B cell (primary cell): Measurements from ENCODE around the gene PSMD12. TPM values are rescaled to one million over a fixed set of nuclear protein-coding genes. Genes with fewer than 3 reads are reported as not detected.
A peak's percentile ranks its signal among the peaks of the same experiment; 100 is the strongest.

Experiments used
- ATAC-seq: fragments of 200-7000 bp; cut with Tn5 transposase; one replicate; pipeline ENCODE4 v1.10.0; 2021; ENCODE audit warnings: low read depth, mild to moderate bottlenecking, moderate number of reproducible peaks, moderate library complexity
- CTCF ChIA-PET: fragments of 350-600 bp; sonication (Branson Sonifier 250); formaldehyde crosslinking; loops from one replicate; lab custom pipeline; 2021; ENCODE audit warnings: antibody characterized with exemption, inconsistent platforms; lab: Charles Lee
- POLR2A ChIA-PET: fragments of 350-600 bp; sonication (Branson Sonifier 250); formaldehyde crosslinking; loops from one replicate; lab custom pipeline; 2021; ENCODE audit warnings: antibody characterized with exemption; lab: Charles Lee
- DNase-seq: peaks from one replicate; pipeline ENCODE4 v3.0.0; 2013
- H2AFZ ChIP-seq: 2 replicates; pipeline ENCODE4 v1.6.1; 2012; ENCODE audit warnings: mild to moderate bottlenecking, low read depth, low read length; ENCODE audit not compliant: insufficient read depth, poor library complexity, severe bottlenecking
- H3K27ac ChIP-seq, 2 donors: 1 replicate in 1 of 2; 2 replicates in 1 of 2; pipeline ENCODE4 v1.5.1; 2012 to 2013; ENCODE audit warnings: low read length in 2 of 2, mild to moderate bottlenecking in 2 of 2, moderate library complexity in 1 of 2
- H3K27me3 ChIP-seq, 4 experiments: fragments of 200-600 bp in 1 of 4; sonication (generic) in 1 of 4; replicated peaks in 1 of 4; 1 replicate in 2 of 4; 2 replicates in 2 of 4; pipeline versions ENCODE4 v1.6.1 to v1.7.0; 2013 to 2016; ENCODE audit warnings: low read length in 3 of 4, mild to moderate bottlenecking in 2 of 4, mixed read lengths in 1 of 4, moderate library complexity in 1 of 4; ENCODE audit not compliant: insufficient read depth in 4 of 4, control insufficient read depth in 3 of 4; ENCODE audit errors: control extremely low read depth in 1 of 4
- H3K36me3 ChIP-seq, 2 experiments: replicated peaks in 1 of 2; 1 replicate in 1 of 2; 2 replicates in 1 of 2; pipeline versions ENCODE4 v1.6.1 to v1.7.1; 2013; ENCODE audit warnings: low read length in 1 of 2; ENCODE audit not compliant: insufficient read depth in 2 of 2, control insufficient read depth in 1 of 2; ENCODE audit errors: control extremely low read depth in 1 of 2, extremely low read depth in 1 of 2
- H3K4me1 ChIP-seq, 2 donors: fragments of 200-600 bp in 1 of 2; sonication (generic) in 1 of 2; 1 replicate in 1 of 2; 2 replicates in 1 of 2; pipeline versions ENCODE4 v1.5.1 to v1.6.1; 2013 to 2017; ENCODE audit warnings: low read length in 2 of 2; ENCODE audit not compliant: control insufficient read depth in 2 of 2, insufficient read depth in 2 of 2
- H3K4me2 ChIP-seq: replicated peaks from 2 replicates; pipeline ENCODE3; 2012; ENCODE audit warnings: mild to moderate bottlenecking, low read depth, low read length; ENCODE audit not compliant: poor library complexity, severe bottlenecking
- H3K4me3 ChIP-seq, 5 experiments: fragments of 200-600 bp in 1 of 5; sonication (generic) in 1 of 5; 1 replicate in 3 of 5; 2 replicates in 2 of 5; pipeline versions ENCODE4 v1.5.1 to v1.7.0; 2011 to 2016; ENCODE audit warnings: low read length in 4 of 5, mild to moderate bottlenecking in 4 of 5, low read depth in 2 of 5, control low read depth in 1 of 5, moderate library complexity in 1 of 5; ENCODE audit not compliant: insufficient read depth in 1 of 5; ENCODE audit errors: control extremely low read depth in 1 of 5, extremely low read depth in 1 of 5
- H3K79me2 ChIP-seq: fragments of 200-600 bp; sonication (generic); one replicate; pipeline ENCODE4 v1.6.0; 2016; ENCODE audit warnings: low read length; ENCODE audit not compliant: control insufficient read depth, insufficient read depth
- H3K9ac ChIP-seq: fragments of 200-600 bp; sonication (generic); 2 replicates; pipeline ENCODE4 v1.6.1; 2017; ENCODE audit warnings: mild to moderate bottlenecking, low read length, moderate library complexity
- H3K9me3 ChIP-seq, 3 donors: one replicate each; pipeline versions ENCODE4 v1.6.1 to v1.7.1; 2013; ENCODE audit warnings: low read length in 2 of 3; ENCODE audit not compliant: control insufficient read depth in 2 of 3, insufficient read depth in 1 of 3; ENCODE audit errors: control extremely low read depth in 1 of 3
- H4K20me1 ChIP-seq: 2 replicates; pipeline ENCODE4 v1.6.0; 2012; ENCODE audit warnings: mild to moderate bottlenecking, low read length; ENCODE audit not compliant: insufficient read depth, control insufficient read depth, poor library complexity, severe bottlenecking
- H3K27ac Mint-ChIP-seq: one replicate; pipeline ENCODE4 v1.8.0; 2021; ENCODE audit warnings: mixed read lengths
- H3K27me3 Mint-ChIP-seq: one replicate; pipeline ENCODE4 v1.8.0; 2021; ENCODE audit warnings: mixed read lengths
- H3K4me1 Mint-ChIP-seq: one replicate; pipeline ENCODE4 v1.8.0; 2021; ENCODE audit warnings: mixed read lengths
- H3K4me3 Mint-ChIP-seq: one replicate; pipeline ENCODE4 v1.8.0; 2021; ENCODE audit warnings: mixed read lengths
- H3K9me3 Mint-ChIP-seq: one replicate; pipeline ENCODE4 v1.8.0; 2022; ENCODE audit warnings: mixed read lengths; ENCODE audit not compliant: insufficient read depth
- CTCF ChIP-seq: fragments of 200-600 bp; IDR thresholded peaks from one replicate; pipeline ENCODE4 v1.8.0; 2022; ENCODE audit warnings: antibody characterized with exemption, mild to moderate bottlenecking
- EZH2 ChIP-seq: IDR thresholded peaks from 2 replicates; pipeline ENCODE4 v1.6.1; 2012; ENCODE audit warnings: borderline replicate concordance, low read depth, mild to moderate bottlenecking, moderate library complexity, low read length; ENCODE audit not compliant: insufficient read depth, poor library complexity, severe bottlenecking
- WGBS: methylation state at CpG from one replicate; pipeline ENCODE4 v1.1.5; 2013; ENCODE audit warnings: missing lambda C conversion rate; ENCODE audit not compliant: insufficient coverage; 5-methylcytosine and 5-hydroxymethylcytosine counted together
- intact Hi-C: fragments of 100-400 bp; cut with micrococcal nuclease; formaldehyde crosslinking; loops from one replicate; pipeline ENCODE4 v1.10.0; 2022
- polyA plus RNA-seq: library from polyadenylated mRNA; depleted of rRNA; stranded (reverse); fragments of >200 nt; gene quantifications from 2 replicates; pipeline ENCODE4 v1.2.3, GENCODE V29; 2012
- total RNA-seq, 2 donors: library from RNA; stranded (reverse); fragments of 120-200 nt in 1 of 2; gene quantifications; 1 replicate in 1 of 2; 2 replicates in 1 of 2; pipeline versions ENCODE4 v1.2.3 to v1.2.4, GENCODE V29; 2013 to 2022

The PSMD12 gene
- total and polyA plus RNA-seq, 2 donors (not counting 1 experiment from before 2014, with no cell fraction given), result 6.4 to 36.7 TPM

GRCh38 chr17:67358612-67359011 is 7.8 kb downstream of the PSMD12 start:
- Histone ChIP-seq H3K4me3 (no peak overlapping the region), H3K4me1 (peaks cover 0 to 13% of the 10 kb centered on the region in 2 donors), H3K27me3 (no peaks in the 10 kb centered on the region), H3K9me3 (no peaks in the 10 kb centered on the region), H3K36me3 (peaks cover 7 to 51% of the 10 kb centered on the region in 2 experiments), H3K27ac (peak overlapping the region in 1 of 2 donors; percentile 9), H3K79me2 (peaks cover 84% of the 10 kb centered on the region), H3K9ac (no peak overlapping the region), H4K20me1 (peaks cover 55% of the 10 kb centered on the region), H2AFZ (no peak overlapping the region), H3K4me2 (no peak overlapping the region)
- Mint-ChIP-seq H3K27me3 (no peaks in the 10 kb centered on the region), H3K9me3 (no peaks in the 10 kb centered on the region), H3K4me3 (no peak overlapping the region), H3K27ac (no peak overlapping the region), H3K4me1 (peaks cover 36% of the 10 kb centered on the region)
- DNase-seq (no peak), ATAC-seq (no peak)
- no CpG with 5 or more reads among the region's 2 CpGs for WGBS
- TF ChIP-seq CTCF (no peak), EZH2 (no peak)
- ChIA-PET CTCF (interaction anchor here (0.7 kb wide), 2 partner anchors 325 to 1173 kb away, joined by 3 read pairs; no protein-coding TSS in a partner anchor), POLR2A (no interaction called here)
- intact Hi-C loops, result no loop called here

GRCh38 chr17:67353929-67354574 is 12.3 kb downstream of the PSMD12 start:
- H3K4me1 ChIP-seq, result peaks cover 0 to 5% of the 10 kb centered on the region in 2 donors
- intact Hi-C loops, result no loop called here
- H3K4me3 ChIP-seq, result no peak overlapping the region
- Mint-ChIP-seq H3K4me1 (peaks cover 8% of the 10 kb centered on the region), H3K27ac (no peak overlapping the region), H3K9me3 (no peaks in the 10 kb centered on the region), H3K27me3 (no peaks in the 10 kb centered on the region), H3K4me3 (no peak overlapping the region)
- 99% methylated on average over 6 of the region's 8 CpGs for WGBS
- ATAC-seq (no peak), DNase-seq (no peak)
- H3K9ac ChIP-seq, result no peak overlapping the region
- TF ChIP-seq EZH2 (no peak), CTCF (no peak)
- H3K27me3 ChIP-seq, result no peaks in the 10 kb centered on the region
- H3K27ac ChIP-seq, result no peak overlapping the region
- no peak overlapping the region for H3K4me2 ChIP-seq
- H4K20me1 ChIP-seq, result peaks cover 34% of the 10 kb centered on the region
- H2AFZ ChIP-seq, result no peak overlapping the region
- ChIA-PET POLR2A (no interaction called here), CTCF (interaction anchor here (3.0 kb wide), 1 partner anchor 20 kb away, joined by 9 read pairs; no protein-coding TSS in a partner anchor)
- no peaks in the 10 kb centered on the region for H3K9me3 ChIP-seq
- peaks cover 48% of the 10 kb centered on the region for H3K79me2 ChIP-seq
- peaks cover 6 to 72% of the 10 kb centered on the region in 2 experiments for H3K36me3 ChIP-seq
